Stimulated activated CD8-positive, alpha-beta memory T cell treated with anti-CD3 and anti-CD28 coated beads, Interleukin-15, amount 100 ng/mL, for 24 hours (primary cell): ENCODE measurements around the gene SLC38A10.

Source experiments
- DNase-seq: peaks from one replicate; pipeline ENCODE4 v3.0.0-alpha.2; 2020; ENCODE audit warnings: low read depth

SLC38A10 gene

GRCh38 chr17:81241648-81242420, 53.3 kb downstream of the SLC38A10 start:
- peak; percentile 59 for DNase-seq

- DNase-seq: no peak
Observed at GRCh38 chr17:81241203-81241602, 53.9 kb downstream of the SLC38A10 start.

DNA sequence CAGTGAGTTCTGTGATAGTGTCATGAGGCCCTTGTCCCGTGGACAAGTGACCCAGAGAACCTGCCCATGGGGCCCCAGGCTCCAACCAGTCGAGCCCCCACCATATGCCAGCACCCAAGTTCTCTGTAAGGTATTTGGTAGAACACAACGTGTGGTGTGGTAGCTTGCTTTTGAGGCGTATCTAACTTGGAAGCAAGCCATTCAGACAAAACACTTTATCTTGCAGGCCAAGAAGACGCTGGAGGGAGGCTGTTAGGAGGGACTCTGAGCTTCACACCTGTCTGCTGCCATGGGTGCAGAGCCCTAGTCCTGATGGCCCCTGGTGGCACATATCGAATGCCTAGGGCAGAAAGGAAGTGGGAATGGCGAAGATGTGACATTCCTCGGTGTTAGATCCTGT, 54.3 kb downstream of the SLC38A10 start:
- no peak for DNase-seq

GRCh38 chr17:81239714-81240555, 55.2 kb downstream of the SLC38A10 start:
- DNase-seq: peak; percentile 21

DNA sequence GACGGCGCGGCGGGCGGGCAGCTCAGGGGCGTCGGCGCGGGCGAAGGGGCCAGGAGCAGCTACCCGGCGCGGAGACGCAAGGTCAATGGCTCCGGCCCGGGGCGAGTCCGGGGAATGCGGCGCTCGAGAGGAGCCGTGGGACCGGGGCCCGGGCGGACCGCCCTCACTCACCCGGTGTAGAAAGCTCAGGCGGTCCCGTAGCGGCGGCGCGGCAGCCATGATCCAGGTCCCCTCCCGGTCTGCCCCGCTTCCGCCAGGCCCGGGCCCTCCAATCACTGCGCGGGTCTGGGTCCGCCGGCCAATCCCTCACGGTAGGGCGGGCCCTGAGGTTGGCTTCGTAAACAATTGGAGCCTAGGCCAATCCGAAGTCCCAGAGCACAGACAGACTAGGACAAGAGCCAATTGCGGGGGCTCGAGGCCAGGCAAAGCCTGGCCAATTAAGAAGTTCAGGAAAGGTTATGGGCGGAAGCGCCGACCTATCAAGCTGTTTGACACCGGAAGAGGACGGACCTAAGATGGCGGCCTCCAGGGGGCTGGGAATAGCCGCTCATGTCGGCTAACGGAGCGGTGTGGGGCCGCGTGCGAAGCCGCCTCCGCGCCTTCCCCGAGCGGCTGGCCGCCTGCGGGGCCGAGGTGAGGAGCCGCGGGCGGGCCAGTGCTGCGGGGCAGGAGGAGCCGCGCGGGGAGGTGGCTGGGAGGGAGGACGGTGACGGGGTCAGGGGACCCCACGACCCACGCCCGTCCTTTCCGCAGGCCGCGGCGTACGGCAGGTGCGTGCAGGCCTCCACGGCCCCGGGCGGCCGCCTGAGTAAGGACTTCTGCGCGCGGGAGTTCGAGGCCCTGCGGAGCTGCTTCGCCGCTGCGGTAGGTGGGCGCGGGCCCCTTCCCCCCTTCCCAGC, 56.0 kb downstream of the SLC38A10 start, which contains the start of the genes NDUFAF8 and TEPSIN:
NDUFAF8 (plus strand) TSS at position 504 of the 899 bp plus-strand sequence; CDS start at position 550, 46 bp downstream.
TEPSIN (minus strand) TSS at position 241 of the 899 bp plus-strand sequence; CDS start at position 219, 22 bp downstream.
- peak; percentile 79 for DNase-seq

GRCh38 chr17:81238490-81238814, 56.7 kb downstream of the SLC38A10 start:
- DNase-seq: no peak

DNA sequence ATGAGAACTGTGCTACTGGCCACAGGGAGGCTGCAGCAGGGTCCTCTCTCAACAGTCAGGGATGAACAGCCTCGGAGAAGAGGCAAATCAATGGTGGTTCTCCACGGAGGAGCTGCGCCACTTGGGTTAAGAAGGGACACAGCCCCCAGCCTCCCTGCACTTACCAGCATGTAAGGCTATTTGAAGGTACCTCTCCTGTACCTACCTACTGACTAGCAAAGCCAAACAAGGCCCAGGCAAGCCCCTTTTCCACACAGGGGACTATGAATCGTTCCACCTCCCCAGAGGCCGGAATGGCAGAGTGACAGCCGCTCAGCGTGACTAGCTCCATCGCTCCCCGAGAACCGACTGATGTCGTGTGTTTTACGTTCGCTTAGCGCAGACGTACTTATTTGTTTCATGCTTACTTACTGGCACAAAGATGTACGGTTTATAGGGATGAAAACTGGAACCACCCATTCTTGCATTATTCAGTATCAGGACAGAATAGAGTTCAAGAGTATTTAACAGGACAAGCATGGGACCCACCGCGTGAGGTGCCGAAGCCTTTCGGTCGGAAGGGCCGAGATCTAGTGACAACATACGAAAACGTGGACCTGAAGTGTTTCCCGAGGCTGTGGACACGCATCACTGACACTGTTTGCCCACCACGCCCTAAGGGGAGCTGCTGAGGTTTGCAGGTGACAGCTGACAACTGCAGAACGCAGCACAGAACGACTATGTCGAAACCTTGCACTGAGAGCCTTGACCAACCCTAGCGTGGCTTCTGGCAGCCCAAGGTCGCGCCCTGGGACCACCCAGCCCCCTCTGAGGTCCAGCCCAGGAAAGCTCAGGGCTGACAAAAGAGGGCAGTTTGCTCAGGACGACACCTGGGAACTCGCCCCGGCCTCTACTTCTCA, 57.3 kb downstream of the SLC38A10 start:
- DNase-seq: no peak

- no peak for DNase-seq
Observed at GRCh38 chr17:81236784-81237183, 58.3 kb downstream of the SLC38A10 start.

GRCh38 chr17:81235822-81236740, 59.0 kb downstream of the SLC38A10 start:
- no peak for DNase-seq

- DNase-seq: no peak
Observed at GRCh38 chr17:81234940-81235821, 59.9 kb downstream of the SLC38A10 start.

DNA sequence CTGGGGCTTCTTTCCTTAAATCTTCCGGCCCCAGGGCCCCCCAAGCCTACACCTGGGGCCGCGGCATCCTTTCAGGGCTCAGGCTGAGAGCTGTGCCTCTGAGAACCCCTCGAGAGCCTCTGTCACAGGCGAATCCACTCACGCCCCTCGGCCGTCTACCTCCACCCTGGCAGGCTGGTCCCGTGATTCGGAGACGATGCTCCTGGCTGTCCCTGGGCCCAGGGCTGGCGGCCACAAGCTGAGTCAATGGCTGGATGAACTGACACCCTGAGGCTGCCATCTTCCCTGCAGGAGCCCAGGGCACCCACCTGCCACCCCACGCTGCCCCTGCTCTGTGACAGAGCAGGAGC, 60.6 kb downstream of the SLC38A10 start:
- DNase-seq: no peak

DNA sequence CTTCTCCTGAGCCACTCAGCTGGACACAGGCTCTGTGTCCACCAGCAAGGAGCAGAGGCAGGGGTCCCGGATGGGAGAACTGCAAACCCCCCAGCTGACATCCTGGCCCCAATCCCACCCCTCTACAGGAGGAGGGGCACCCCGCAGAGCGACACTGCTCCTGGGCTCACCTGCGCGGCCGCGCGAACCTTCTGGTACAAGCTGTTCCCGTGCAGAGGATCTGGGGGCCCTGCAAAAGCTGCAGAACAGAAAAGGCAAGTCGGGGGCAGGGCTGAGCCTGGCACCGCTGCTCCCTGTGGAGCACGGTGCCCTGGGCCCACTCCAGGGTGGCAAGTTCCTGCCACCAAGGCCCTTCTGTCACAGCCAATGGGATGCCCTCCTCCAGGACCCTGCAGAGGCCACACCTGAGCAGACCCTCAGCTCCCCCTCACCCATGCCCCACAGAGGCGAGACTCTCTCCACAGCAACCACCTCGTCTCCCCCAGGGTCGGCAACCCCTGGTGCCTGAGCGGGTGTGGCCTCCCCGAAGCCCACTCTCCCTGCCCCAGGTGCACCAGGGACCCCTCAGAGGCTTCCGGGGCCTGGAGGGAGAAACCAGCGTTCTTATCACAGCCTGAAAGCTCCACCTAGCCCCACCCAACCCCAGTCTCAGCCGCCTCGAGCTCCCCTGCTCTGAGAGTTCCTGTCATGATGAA, 61.1 kb downstream of the SLC38A10 start:
- no peak for DNase-seq

DNA sequence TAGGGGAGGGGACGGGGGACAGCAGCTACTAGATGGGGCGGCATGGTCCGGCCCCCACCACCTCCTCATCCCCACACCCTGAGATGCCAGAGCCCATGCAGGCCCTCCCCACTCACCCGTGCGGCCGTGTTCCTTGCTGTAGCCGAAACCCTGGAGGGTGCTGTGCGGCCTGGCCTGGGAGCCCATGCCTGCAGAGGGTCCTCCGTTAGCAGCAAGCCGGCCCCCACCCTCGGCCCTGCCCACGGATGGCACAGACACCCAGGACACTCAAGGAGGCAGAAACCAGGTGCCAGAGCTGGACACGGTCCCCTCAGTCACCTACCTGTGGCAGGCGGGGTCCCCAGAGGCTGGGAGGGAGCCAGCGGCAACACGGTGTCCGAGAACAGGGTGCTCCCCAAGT, 61.8 kb downstream of the SLC38A10 start:
- DNase-seq: no peak

DNA sequence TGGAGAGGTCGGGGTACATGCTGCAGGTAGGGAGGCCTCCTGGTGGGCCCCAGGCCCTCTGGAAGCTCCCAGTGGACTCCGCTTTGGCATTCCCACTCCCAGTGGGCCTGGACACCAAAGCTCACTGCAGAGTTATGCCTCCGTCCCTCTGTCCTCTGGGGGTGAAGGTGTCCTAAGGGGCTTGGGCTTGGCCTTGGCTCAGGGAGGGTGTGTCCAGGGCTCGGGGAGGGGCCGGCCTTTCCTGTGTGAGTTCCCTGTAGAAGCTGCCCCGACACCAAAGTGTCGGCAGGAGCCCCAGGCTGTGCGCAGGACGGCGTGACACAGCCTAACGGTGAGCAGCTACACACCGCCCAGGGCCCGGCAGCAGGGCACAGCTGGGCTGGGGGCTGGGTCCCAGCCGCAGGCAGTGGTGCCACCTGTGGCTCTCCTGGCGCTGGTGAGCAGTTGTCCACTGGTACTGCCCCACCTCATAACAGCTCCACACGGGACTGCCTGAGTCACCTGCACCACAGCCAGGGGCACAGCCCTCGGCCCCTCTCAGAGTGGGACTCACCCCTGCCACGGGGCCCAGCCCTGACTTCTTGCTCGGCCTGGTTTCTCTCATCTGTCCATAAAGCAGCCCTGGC, 62.4 kb downstream of the SLC38A10 start:
- no peak for DNase-seq

- DNase-seq: no peak
Observed at GRCh38 chr17:81231766-81232581, 63.1 kb downstream of the SLC38A10 start.

- DNase-seq: no peak
Observed at GRCh38 chr17:81231121-81231645, 63.9 kb downstream of the SLC38A10 start.
